GM21619 (cell line): ENCODE data around the gene CAPN6.

Experiments used
- ATAC-seq: cut with Tn5 transposase; IDR thresholded peaks from one replicate; pipeline ENCODE4 v1.9.1; 2021; ENCODE audit not compliant: unreplicated experiment

The CAPN6 gene

DNA sequence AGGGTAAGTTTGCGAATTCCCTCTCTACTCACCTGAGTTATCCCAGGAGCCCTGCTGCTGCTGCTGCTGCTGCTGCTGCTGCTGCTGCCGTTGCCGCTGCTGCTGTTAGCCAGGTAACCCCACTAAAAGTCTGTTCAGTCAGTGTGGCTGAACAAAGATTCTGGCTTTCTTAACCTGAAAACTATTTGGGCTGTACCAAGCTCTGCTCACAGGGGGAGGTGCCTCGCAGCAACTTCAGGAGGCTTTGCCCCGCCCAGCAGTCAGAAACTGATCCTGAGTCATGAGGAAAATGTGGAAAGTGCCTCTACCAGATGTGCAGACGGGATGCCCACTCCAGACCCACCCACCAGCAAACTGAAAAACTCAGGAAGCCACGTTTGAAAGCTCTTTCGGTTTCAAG, at the start of gene CAPN6:
CAPN6 (minus strand) TSS at position 145 of the 400 bp plus-strand sequence. CDS start 6,547 bp downstream, outside the sequence.
- no peak for ATAC-seq

GRCh38 chrX:111319451-111319850, 49.2 kb upstream of the CAPN6 start:
- ATAC-seq = no peak

DNA sequence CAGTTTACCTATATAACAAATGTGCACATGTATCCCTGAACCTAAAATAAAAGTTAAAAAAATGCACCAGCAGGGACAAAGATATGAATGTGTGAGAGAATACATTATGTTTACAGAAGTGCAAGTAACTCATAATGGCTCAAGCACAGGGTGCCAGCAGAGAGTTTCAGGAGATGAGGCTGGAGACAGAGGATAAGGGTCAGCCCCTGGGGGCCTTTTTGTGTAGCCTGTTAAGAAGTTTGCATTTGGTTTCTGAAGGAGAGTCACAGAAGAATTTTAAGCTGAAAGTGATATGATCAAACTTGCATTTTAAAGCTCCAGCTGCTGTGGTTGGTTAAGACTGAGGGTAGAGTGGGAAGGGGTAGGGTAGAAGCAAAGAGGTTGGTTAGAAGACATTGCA, 48.6 kb upstream of the CAPN6 start:
- no peak for ATAC-seq

DNA sequence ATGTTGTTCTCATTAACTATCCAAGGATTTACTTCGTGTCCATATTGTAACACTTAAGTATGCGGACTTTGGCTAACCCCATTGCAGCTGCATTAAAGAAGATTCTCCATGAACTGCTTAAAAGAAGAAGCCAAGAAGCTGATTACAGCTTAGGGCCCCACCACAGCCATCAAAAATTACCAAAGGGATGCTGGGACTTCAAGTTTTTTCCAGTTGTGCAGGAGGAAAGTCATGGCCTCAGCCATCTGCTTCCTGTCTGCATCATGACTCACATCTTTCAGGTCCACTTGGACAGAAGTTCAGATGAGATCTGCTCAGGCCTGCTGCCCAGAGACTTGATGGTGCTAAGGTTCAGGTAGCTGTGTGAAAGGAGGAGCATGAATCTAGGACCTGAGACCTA, 38.8 kb upstream of the CAPN6 start:
- no peak for ATAC-seq

DNA sequence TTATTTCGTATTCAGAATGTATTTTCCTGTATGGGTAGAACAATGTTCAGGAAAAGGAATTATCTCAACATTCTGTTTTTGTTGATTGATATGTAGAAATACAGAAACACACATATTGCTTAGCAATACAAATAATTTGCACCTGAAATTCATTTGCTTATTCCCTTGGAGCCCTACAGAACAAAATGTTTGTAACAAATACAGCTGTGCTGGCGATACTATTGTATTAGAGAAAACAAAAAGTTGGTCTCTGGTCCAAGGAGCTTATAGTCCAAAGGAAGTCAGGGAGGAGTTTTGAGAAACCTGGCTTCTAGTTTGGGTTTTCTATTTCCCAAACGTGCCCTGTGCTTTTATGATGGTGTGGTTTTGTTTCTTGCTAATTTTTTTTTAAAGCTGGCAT, 37.8 kb upstream of the CAPN6 start:
- no peak for ATAC-seq

DNA sequence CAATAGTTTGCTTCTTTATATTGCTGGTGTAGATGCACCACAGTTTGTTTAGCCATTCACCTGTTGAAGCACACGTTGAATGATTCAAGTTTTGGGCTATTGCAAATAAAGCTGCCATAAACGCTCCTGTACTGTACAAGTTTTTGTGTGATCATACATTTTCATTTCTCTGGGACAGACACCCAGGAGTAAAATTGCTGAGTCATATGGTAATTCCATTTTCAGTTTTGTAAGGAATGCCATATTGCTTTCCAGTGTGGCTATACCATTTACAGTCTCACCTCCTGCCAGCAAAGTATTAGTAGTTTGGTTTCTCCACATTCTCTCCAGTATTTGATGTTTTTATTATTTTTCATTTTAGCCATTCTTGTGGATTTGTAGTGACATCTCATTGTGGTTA, 32.0 kb upstream of the CAPN6 start:
- no peak for ATAC-seq

GRCh38 chrX:111288841-111289240, 18.6 kb upstream of the CAPN6 start:
- no peak for ATAC-seq

DNA sequence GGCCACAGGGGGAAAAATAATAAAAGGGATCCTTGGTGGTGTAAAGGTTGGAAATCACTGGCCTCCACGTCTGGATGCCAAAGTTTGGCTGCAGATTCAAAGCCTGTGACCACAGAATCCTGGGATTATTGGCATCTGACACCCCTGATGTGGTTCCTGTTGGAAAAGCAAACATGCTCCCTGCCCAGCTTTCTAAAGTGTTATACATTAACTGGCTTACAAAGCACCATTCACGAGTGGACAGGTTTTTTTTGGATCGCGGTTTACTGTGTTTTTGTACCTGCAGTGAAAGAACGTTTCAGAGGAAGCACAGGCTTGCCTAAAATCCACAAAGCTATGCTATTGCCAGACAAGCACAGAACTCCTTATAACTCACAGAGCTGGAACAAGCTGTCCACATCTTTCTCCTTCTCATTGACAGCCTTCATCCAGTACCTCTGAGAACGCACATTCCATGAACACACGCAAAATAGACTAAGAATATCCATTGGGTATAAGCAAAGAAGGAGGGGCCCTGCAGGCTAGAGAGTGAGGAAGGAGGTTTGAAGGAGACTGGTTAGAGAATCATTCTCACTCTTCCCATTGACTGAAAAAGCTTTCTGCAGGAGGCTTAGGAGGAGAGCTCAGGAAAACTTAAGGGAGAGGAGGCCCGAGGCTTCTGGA, 14.5 kb upstream of the CAPN6 start:
- ATAC-seq = no peak

- no peak for ATAC-seq
Observed at GRCh38 chrX:111283446-111283845, 13.2 kb upstream of the CAPN6 start.

DNA sequence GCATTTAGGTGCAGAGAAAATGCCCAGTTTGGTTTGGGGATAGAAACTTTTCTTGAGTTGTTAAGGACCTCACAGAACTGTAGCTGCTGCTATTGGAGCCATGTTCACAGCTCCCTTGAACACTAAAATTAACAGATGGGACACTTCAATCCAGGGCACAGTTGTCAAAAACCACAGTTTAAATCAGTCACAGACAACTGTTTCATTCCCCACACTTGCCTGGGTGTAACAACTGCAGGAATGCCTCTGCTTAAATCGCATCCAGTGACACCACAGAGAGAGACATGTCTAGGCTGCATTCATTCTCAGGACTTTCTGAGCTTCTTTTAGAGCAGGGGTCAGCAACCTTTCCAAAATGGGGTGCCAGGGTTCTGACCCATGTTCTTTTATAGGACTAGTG, 12.7 kb upstream of the CAPN6 start:
- ATAC-seq = no peak

- ATAC-seq = no peak
Observed at GRCh38 chrX:111282139-111282538, 11.9 kb upstream of the CAPN6 start.

GRCh38 chrX:111268506-111268905, 1.8 kb downstream of the CAPN6 start:
- no peak for ATAC-seq

- no peak for ATAC-seq
Observed at GRCh38 chrX:111265486-111265885, 4.8 kb downstream of the CAPN6 start.

DNA sequence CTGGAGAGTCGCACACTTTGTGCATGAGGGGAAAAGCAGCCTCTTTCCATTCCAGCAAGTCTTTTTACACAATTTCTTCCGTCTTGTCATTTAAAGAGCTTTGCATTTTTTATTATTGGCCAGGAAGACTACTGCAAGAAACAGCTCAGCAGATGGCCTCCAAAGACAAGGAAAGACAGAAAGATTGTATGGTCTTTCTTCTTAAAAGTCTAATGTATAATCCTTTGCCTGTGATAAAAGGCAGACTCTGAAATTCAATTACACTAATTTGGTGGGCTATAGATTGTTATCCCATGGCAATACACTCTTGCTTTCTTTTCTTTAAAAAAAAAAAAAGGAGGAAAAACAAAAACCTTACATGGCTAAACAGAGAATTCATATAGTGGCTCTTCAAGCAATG, 5.9 kb downstream of the CAPN6 start:
- no peak for ATAC-seq

GRCh38 chrX:111262086-111262485, 8.2 kb downstream of the CAPN6 start:
- no peak for ATAC-seq

DNA sequence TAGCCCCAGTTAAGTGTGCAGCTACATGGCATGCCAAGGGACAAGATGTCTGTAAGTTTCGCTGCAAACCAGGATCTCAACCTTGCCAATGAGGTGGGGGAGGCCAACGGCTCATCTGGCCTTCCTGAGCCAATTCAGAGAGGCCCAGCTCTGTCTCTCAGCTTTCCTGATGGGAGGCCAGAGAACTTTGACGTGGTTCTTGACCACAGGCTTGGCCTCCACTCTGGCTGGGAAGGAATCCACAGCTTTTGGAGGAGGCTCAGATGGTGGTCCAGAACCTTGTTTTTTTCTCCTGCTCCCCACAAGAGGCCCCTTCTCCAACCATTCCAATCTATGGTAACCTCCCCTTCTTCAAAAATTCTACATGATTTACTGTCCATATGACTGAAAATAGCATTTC, 9.8 kb downstream of the CAPN6 start:
- ATAC-seq = no peak

- ATAC-seq = no peak
Observed at GRCh38 chrX:111259559-111259958, 10.7 kb downstream of the CAPN6 start.

GRCh38 chrX:111257733-111258132, 12.6 kb downstream of the CAPN6 start:
- ATAC-seq = no peak

GRCh38 chrX:111254896-111255693, 15.2 kb downstream of the CAPN6 start:
- ATAC-seq = no peak

DNA sequence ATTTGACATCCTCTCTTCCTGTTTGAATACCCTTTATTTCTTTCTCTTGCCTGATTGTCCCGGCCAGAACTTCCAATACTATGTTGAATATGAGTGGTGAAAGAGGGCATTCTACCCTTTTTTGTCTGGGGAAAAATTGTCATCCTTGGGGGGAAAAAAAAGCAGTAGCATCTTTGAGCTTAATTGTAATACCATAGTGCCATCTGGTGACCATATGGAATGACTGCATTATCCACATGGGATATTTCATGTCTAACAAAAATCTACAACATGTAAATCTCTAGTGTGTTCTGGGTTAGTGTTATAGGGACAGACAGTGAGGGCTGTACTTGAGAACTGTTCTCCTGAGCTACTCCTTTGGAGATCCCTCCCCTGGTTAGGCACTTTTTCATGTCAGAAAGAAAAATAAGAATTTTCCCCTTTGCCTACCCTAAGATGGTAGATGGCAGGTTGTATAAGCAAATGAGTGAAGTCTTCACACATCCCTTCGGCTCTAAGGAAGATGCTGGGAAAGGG, 26.0 kb downstream of the CAPN6 start:
- ATAC-seq = no peak

GRCh38 chrX:111216293-111216801, 53.9 kb downstream of the CAPN6 start:
- ATAC-seq = no peak

DNA sequence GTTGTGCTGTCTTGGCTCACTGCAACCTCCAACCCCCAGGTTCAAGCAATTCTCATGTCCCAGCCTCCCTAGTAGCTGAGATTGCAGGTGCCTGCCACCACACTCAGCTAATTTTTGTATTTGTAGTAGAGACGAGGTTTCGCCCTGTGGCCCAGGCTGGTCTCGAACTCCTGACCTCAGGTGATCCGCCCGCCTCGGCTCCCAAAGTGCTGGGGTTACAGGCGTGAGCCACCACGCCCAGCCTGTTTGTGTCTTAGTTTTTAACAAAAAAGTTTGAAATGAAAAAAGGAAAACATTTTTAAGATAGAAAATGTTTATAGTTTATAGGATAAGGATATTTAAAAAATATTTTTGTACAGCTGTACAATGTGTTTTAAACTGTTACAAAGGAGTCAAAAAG, 62.4 kb downstream of the CAPN6 start:
- no peak for ATAC-seq
